Limb (tissue), 2 donors: ENCODE measurements around the gene COL4A6.

Experiments
- DNase-seq, 2 donors: peaks; one replicate each; pipeline ENCODE4 v3.0.0-alpha.2; 2016; ENCODE audit errors: extremely low spot score in 2 of 2

Gene COL4A6

DNA sequence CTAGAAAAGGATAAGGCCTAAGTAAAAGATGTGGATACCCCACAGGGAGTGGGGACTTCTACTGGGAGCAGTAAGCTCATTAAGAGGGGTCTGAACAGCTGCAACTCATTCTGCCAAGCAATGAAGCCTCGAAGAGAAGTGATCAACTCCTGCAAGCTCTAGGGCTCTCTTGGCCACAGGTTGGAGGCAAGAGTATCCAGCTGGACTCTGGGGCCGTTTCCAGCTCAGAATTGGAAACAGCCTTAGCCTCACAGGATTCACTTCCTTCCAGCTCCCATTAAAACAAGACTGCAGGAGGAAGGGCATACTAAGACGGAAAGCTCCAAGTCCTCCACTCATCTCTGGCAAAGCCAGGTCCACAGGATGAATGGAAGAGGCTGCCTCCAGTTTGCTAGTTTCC, 220.3 kb downstream of the COL4A6 start:
- no peak for DNase-seq

DNA sequence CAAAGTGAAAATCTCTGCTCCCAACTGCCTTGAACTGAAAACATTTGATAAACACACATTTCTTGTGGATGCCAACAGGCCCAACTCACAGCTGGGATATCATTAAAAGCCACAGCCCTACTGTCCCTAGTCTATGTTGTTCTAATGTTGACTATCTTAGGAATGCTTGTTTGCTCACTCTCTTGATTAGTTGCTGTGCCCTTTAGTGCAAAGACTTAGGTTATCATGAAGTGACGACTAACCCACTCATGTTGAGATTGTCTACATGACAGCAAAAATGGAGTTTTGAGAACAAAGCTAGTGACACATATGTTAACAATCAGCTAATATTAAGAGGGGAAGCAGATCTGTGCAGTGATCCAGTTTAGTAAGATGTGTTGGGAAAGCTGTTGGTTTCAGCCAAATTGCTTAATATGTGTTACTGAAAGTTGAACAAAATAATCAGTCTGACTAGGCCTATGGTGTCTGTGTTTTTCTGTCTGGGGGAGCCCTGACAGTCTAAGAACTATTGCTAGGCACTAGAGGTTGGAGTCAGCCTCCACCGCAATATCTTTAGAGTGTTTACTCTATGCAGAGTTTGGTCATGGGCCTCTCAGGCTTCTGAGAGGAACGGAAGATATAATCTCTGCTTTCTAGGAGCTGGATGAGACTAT, 221.2 kb downstream of the COL4A6 start:
- no peak for DNase-seq

DNA sequence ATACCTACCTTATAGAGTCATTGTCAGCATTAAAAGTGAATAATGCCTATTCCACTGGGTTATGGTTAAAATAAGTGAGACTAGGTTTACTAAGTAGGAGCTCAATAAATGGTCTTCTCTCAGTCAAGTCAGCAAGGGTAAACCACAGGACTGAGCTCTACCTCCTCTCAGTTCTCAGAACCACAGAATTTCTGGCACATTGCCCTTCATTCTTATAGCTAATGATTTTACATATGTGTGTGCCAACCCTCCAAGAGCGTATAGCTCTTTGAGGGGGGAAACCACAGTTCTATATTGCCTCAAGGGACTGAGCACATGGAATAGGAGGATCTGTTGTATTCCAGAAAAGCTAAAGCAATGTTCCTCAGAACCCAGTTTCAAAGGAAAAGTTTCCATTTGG, 221.8 kb downstream of the COL4A6 start:
- no peak for DNase-seq

DNA sequence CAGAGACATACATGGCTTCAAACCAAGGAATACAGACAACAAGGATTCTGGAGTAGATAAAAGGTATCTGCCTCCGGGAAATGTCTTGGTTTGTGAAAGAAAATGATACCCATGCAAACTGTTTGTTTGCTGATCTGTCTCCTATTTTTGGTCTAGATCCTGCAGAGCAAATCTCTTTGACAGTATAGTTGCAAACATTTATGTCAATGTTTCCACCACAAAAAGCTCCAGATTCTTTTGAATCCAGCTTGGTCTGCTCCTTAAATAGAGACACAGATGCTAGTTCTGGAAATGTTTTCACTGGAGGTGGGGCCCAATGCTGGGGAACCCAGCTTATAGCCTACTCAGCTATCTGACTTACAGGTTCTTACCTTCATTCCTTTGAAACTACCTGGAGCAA, 226.9 kb downstream of the COL4A6 start:
- DNase-seq, result no peak

DNA sequence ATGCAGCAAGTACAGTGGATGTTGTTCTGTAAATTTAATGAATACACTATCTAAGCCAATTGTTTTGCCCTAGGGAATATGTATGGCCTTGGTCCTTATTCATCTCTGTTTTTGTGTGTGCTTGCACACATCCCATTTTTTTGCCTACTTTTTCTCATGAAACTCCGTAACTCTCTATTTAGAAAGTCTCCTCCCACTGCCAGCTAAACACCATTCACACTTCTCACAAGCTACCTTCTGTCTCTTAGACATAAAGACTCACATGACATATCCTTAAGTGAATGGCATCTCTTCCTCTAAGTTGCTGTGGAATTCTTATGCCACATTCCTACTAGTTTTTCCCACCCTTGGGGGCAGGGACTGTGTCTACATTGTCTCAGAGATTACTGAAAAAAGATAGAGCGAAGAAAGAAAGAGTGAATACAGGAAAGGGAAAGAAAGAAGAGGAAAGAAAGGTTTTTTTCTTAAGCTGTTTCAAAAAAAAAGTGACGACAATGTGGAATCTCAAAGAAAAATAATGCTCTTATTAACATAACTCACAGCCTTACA, 229.1 kb downstream of the COL4A6 start:
- DNase-seq, result no peak

DNA sequence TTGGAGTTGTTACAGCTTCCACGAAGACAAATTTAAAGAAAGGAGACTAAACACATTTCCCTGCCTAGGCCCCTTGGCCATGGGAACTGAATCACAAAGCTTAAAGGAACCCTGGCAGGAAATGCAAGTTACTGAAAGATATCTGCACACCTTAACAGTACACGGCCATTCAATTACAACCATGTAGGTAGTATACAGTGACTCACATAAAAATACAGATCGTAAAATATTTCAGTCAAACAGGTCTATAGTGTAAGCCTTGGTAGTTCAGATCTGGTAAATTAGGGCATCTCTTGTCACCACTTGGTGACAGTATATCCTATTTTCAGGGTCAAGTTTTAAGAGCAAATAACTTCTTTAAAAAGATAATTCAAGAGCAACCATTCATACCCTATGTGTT, 234.7 kb downstream of the COL4A6 start:
- no peak for DNase-seq

DNA sequence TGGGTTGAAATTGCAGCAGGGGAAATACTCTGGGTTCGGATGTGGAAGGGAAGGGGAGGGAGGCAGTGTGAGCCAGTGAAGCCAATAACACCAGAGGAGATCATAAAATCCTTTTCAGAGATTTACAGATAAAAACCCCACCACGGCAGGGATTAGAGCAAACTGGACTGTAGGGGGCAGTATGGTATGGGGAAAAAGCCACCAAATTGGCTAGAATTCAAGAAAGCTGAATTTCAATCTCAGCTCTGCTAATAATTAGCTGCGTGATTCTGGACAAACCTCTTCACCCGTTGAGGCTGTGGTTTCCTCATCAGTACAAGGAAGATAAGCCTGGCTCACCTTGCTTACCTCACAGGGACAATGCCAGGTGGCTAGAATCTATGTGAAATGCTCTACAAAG, 238.5 kb downstream of the COL4A6 start:
- peak in 1 of 2 donors; percentile 31 for DNase-seq

DNA sequence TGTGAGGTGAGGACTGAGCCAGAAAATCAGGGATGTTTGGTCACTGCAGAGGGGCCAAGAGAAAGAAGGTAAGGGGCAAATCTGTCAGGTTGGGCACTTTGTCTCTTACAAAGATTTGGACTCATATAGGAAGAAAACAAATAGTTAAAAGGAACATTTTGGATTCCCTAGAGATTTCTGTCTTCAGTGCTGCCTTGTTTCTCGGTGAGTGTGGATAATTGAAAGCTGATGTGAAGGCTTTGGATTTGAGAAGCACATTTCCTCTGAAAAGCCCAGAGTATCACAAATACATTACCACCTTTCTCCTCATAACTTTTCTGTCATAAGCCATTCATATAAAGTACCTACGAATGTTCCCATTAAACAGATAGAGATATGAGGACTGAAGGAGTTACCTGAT, 239.2 kb downstream of the COL4A6 start:
- no peak for DNase-seq

DNA sequence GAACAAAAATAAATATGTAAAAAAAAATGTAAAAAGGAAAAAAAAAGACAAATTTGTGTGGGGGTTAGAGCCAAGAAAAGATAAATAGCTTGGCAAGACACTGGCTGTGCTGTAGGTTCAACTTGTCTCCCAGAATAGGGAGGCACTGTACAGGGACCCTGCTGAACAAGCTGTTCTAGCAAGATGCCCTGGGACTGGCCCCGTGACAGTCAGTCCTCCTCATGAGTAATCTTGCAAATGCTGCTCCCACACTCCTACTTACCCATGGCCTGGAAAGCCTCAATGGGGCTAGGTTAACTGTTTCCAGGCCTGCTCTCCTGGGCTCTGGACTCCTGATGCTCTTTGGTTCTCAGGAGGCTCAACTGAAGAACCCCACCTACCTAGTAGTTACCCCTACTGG, 239.8 kb downstream of the COL4A6 start:
- DNase-seq, result no peak

DNA sequence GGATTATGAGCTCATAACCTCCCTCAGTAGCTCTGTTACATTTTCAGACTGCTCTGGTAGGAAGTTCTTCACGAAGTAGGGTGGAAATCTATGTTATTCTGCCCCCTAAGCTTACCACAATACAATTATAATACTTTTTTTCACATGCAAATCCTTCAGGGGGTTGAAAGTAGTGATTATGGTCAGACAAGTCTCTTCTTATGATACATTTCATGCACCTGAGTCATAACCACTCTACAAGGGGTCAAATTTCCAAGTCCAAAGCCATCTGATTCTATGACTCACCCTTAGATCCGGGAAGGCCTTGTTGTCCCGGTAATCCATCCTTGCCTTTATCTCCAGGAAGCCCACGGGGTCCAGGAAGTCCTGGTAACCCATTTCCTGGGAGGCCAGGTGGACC, 251.4 kb downstream of the COL4A6 start:
- DNase-seq, result no peak

DNA sequence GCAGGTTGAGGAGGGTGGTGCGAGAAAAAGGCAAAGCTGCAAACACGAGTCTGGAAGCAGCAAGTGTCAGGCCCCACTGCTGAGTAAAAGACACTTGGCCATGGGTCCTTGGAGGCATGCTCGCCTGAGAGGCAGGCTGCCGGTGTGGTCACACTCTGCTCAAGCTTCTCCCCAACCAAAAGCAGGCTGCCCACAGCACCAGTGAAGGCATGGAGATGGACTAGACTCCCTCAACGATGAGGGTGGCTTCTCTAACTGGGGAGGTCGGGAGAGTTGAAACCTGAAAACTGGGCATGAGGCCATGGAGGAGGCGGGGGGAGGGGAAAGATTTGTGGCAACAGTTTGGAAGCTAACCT, 260.1 kb downstream of the COL4A6 start:
- DNase-seq, result peak in 1 of 2 donors; percentile 31

DNA sequence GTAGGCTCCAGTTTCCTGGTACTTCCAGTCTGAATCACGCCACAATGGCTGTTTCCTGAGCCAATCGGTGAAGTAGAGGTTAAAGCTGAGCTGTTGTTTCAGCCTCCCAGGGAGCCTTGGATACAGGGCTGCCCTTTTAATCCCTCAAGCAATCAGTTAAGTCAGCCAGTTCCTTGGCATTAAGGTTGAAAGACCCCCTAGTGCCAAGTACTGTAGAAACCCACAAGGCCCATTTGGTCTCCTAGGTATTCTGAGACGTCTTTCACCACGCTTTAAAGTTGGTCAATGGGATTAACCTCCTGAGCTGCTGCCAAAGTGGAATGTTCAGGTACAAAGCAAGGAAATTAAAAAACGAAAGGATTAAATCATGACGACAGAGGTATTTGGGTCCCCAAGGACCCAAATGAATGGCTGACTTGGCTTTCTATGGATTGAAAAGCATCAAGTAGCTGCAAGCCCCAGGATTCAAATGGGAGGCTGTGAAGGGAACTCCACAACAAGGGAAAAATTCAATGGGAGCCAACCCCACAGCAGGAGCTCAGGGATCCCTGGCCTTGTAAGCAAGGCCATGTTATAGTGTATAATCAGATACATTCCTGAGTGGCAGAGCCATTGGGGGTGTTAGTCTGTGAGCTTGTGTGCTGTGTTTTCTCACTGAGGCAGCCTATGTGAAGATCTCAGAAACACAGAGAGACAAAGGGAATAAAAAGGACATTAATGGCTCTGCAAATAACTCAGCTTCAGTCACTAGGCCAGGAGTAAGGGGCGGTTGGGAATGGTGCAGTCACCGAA, 260.7 kb downstream of the COL4A6 start:
- DNase-seq, result no peak

DNA sequence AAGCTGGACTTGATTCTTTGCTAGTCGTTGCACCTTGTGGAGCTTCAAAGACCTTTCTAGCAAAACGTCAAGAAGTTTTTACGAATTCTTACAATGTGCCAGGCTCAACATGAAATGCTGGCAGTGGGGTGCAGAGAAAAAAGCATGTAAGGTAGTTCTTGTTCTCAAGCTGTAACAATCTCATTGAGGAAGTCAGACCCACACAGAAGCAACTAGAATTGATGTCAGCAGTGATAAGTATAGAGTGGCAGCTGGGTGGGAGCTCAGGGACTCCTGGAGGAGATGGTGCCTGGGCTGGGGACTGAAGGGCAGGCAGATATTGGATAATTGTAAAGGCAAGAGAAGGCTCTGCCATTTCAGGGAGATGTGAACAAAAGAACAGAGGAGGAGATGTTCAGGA, 264.3 kb downstream of the COL4A6 start:
- DNase-seq, result no peak

DNA sequence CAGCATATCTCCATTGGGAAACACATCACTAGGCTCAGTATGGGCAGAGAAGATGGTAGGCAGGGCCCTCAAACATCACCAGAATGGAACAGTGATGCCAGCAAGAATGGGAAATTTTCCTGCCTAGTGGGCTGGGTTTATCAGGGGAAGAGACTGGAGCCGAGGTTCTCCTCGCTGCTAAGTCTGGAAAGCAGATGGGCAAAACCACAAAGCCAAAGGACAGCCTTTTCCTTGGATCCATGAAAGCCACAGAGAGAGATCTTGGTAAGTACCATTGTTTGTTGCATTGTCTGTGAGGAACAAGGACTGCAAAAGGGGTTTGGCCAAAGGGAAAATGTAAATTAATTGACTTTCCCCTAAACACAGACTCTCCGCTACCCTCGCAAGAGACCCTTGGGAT, 266.6 kb downstream of the COL4A6 start:
- DNase-seq, result no peak

DNA sequence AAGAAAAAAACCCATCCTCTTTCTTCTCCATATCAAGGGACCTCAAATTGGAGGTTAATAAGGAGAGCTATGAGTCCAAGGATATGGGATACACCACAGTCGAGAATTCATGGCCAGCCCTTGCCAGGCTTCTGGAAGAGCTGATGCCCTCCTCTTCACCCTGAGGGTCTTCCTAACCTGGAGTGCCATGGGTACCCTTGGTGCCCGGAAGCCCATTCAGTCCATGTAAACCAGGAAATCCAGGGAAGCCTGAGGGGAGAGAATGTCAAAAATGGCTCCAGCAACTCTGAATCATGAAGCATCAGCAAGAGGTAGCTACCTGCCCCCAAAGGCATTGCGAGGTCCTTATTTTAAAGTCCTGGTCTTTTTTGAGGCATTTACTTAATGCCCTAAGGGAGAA, 268.5 kb downstream of the COL4A6 start:
- DNase-seq, result no peak

DNA sequence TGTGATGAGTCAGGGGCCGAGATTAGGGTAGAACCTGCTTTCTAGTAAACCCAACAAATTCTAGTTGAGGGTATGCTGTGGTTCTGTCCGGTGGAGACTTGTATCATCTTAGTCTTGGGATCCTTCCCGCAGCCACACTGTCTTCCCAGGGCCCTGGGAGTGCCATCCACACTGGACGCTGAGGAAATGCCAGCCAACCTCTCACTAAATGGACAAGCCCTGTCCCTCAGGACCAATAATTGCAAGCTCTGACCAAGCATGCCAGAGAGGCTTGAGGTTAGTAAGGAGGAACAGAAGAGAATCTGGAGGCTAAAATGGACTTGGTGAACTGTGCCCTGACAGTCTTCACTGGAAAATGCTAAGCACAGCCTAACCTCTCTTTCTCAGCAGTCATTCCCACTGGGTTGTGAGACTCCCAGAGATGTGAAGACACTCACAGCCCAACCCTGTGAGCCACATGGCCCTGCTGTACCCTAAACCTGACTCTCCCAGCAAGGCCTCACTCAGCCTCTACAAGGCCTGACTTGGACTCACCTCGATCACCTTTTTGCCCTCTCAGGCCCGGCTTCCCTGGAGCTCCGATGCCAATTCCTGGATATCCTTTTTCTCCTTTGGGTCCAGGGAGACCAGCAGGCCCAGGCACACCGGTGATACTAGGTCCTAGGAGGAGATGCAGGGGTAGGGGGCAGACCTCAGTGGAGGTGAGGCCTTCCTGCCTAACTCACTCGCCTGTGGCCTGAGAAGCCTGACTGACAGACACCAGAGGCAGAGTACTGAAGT, 269.1 kb downstream of the COL4A6 start:
- no peak for DNase-seq

DNA sequence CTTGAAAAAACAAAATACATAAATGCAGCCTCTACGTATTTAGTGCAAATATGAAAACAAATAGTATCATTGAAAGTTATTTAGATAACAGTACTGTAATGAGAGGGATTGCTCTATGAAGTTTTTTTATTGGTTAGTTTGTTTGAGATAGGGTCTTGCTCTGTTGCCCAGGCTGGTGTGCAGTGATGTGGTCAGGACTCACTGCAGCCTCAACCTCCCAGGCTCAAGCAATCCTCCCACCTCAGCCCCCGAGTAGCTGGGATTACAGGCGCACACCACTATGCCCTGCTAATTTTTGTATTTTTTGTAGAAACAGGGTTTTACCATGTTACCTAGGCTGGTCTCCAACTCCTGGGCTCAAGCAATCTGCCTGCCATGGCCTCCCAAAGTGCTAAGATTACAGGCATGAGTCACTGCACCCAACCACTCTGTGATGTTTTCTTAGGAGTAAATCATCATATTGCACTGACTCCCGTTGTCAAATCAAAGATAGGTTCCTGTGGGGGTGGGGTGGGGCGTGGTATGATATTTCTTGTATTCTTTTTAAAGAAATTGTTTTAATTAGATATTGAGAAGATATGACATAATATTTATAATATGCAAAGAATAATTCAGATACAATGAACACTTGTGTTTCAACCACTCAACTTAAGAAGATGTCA, 270.9 kb downstream of the COL4A6 start:
- DNase-seq, result no peak

DNA sequence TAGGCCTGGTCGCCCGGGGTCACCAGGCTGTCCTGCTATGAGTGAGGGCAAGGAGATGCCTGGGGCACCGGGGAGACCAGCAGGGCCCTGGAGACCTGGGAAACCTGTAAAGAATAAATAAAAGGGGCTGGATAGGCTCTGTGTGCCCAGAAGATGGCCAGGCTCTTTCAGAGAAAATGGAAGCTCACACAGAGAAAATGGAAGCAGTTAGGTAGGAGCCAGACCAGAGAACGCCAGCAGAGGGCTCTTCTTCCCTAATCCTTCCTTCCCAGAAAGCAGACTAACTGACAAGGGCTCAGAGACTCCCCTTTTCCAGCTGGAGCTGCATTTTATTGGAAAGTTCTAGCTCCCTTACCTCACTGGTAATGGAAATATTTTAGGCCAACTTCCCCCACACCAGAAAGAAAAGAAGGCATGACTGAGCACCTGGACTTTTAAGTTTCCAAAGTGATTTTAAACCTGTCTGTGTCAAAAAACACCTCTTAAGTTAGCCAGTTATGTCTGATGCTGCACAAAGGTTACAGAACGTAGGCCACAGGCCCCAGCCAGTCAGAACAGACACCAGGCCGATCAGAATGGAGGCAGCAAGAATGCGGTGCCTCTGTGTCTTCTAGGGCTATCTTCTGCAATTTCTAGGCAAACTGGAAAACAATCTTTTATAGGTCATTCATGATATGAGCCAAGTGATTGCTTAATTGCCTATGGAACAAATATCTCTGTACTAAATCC, 272.7 kb downstream of the COL4A6 start:
- DNase-seq, result peak; percentile 22 to 36

DNA sequence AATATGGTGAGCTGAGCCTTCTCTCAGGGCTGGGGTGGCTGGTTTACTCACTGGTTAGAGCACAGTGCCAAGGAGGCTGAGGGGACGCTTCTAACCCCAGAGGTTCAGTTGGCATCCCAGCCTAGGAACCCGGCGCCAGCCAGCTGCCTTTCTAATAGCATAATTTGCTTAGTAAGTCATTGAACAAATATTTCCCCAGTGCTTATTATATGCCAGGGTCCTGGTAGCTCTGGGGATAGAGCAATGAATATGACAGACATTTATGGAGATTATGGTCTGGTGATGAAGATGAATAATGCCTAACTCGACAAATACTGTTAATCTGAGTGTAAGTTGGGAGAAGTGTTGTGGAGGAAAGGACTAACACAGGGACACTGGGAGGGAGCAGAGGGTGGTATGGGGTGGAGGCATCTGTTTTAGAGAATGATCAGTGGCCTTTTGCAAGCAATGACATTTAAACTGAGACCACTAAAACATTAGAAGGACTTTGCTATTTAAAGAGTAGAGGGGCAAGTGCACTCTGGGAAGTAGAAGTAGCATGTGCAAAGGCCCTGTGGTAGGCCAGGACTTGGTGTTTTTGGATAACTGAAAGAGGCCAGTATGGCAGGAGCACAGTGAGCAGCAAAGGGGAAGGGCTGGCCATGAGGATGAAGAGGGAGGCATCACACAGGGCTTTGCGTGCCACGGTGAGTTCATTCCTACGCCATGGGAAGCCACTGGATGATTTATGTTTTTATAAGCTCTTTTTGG, 274.7 kb downstream of the COL4A6 start:
- no peak for DNase-seq

DNA sequence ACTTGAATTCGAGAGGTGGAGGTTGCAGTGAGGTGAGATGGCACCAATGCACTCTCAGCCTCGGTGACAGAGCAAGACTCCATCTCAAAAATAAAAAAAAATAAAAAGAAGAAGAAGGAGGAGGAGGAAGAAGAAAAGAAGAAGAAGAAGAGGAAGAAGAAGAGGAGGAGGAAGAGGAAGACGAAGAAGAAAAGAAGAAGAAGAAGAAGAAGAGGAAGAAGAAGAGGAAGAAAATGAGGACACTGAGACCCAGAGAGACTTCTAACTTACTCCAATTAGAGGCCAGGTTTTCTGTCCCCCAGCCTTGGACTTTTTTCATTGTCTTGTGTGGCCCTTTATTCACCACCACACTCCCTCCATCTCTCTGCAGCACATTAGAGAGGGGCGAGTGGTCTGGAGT, 276.0 kb downstream of the COL4A6 start:
- DNase-seq, result no peak
